ENCODE results near the gene CORO2B. TPM values are rescaled to one million over a fixed set of nuclear protein-coding genes. Genes with fewer than 3 reads are reported as not detected.
A peak's percentile ranks its signal among the peaks of the same experiment; 100 is the strongest.

Gene CORO2B
- total and polyA plus RNA-seq, 2 experiments from 2014 or later, result 1.6 to 4.6 TPM

GRCh38 chr15:68730976-68731897 lies 152.4 kb downstream of the CORO2B start:
- H3F3A ChIP-seq (replicated peaks; ENCODE audit: low read depth), result no peaks in the 10 kb centered on the region
- no peak overlapping the region for H3K4me2 ChIP-seq
- no peaks in the 10 kb centered on the region for H3K36me3 Mint-ChIP-seq (ENCODE audit: low read depth)
- no peaks in the 10 kb centered on the region for H3K9me3 Mint-ChIP-seq
- H3K9me2 ChIP-seq (ENCODE audit: insufficient read depth), result no peaks in the 10 kb centered on the region
- no peaks in the 10 kb centered on the region for H3K27me3 ChIP-seq (ENCODE audit: insufficient read depth)
- H2AFZ ChIP-seq, result peak overlapping the region; percentile 78; the same call in 1 of the 2 replicates
- no peaks in the 10 kb centered on the region for H3K79me2 ChIP-seq (replicated peaks; ENCODE audit: insufficient read depth)
- H3K27me3 Mint-ChIP-seq (ENCODE audit: insufficient read depth, low read depth, poor library complexity), result peaks cover 6% of the 10 kb centered on the region
- no peak for TF ChIP-seq POLR2AphosphoS5 (IDR thresholded peaks at IDR 0.05; ENCODE audit: low read depth)
- no peak for TF ChIP-seq ZNF462 (CRISPR knock-in tag; IDR thresholded peaks at IDR 0.05)
- no peak for TF ChIP-seq ZNF114 (CRISPR knock-in tag; IDR thresholded peaks at IDR 0.05)
- TF ChIP-seq REST (IDR thresholded peaks at IDR 0.05; ENCODE audit: unreplicated experiment), result no peak
- no peak for TF ChIP-seq EZH2phosphoT487 (IDR thresholded peaks at IDR 0.05; ENCODE audit: unreplicated experiment)
- no peak for TF ChIP-seq CTCF (conservative IDR thresholded peaks at IDR 0.05; ENCODE audit: low read depth in 2 of 2)
- H3K4me1 ChIP-seq (ENCODE audit: insufficient read depth), result no peaks in the 10 kb centered on the region
- no peaks in the 10 kb centered on the region for H3K36me3 ChIP-seq (ENCODE audit: insufficient read depth)
- DNase-seq (ENCODE audit: low spot score), result no peak
- ATAC-seq, result peak; percentile 29
- H4K20me1 ChIP-seq (replicated peaks; ENCODE audit: insufficient read depth), result no peaks in the 10 kb centered on the region
- H3K4me1 Mint-ChIP-seq, result peaks cover 10% of the 10 kb centered on the region
- no peak overlapping the region for H3K4me3 ChIP-seq
- H3K27ac Mint-ChIP-seq, result no peak overlapping the region
- no peak overlapping the region for H3K27ac ChIP-seq (ENCODE audit: low read depth)
- no peak overlapping the region for H3K4me3 Mint-ChIP-seq

Data from GM23338 (cell line).